ENCODE data around the gene NCKAP1.

The NCKAP1 gene, protein sequence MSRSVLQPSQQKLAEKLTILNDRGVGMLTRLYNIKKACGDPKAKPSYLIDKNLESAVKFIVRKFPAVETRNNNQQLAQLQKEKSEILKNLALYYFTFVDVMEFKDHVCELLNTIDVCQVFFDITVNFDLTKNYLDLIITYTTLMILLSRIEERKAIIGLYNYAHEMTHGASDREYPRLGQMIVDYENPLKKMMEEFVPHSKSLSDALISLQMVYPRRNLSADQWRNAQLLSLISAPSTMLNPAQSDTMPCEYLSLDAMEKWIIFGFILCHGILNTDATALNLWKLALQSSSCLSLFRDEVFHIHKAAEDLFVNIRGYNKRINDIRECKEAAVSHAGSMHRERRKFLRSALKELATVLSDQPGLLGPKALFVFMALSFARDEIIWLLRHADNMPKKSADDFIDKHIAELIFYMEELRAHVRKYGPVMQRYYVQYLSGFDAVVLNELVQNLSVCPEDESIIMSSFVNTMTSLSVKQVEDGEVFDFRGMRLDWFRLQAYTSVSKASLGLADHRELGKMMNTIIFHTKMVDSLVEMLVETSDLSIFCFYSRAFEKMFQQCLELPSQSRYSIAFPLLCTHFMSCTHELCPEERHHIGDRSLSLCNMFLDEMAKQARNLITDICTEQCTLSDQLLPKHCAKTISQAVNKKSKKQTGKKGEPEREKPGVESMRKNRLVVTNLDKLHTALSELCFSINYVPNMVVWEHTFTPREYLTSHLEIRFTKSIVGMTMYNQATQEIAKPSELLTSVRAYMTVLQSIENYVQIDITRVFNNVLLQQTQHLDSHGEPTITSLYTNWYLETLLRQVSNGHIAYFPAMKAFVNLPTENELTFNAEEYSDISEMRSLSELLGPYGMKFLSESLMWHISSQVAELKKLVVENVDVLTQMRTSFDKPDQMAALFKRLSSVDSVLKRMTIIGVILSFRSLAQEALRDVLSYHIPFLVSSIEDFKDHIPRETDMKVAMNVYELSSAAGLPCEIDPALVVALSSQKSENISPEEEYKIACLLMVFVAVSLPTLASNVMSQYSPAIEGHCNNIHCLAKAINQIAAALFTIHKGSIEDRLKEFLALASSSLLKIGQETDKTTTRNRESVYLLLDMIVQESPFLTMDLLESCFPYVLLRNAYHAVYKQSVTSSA

DNA sequence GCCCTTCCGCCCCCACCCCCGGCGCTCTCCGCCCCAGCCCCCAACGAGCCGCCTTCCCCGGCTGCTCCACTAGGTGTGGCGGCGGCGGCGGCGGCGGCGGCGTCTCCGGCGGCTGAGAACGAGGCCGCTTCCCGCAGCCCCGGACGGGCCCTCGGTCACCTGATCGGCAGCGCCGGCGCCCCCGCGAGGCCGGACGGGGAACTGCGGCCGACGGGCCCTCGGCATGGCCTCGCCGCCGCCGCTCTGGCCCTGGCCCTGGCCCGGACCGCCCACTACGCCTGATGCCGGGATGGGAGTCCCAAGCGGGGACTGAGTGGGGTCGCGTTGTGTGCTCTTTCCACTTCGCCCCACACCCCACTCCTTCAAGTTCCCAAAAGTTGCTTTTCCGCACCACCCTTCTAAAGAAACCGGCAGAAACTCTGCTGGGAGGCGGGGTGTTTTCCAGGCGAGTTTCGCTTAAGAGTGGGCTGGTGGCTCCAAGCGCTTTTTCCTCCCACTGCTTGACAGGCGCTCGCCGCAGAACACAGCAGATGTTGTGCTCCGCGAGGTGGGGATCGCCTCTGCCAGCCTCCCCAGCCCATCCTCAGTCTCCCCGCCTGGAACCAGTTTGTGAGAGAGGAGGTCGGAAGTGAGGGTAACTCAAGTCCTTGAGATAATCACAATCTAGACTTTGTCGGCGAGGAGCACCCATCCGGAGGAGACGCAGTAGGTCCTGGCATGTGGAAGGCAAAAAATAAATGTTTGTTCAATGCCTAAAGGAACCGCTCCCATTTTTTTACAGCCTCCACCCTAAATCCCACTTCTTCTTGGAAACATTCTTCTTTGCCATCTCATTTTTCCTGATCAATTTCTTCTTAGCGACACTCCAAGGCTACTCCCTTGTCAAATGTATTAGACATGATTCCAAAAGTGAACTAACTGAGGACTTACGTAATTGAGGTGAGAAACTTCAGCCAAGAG lies at the start of gene NCKAP1:
Gene NCKAP1 (minus strand): TSS at position 117 of the 960 bp plus-strand sequence. CDS start 358 bp downstream, outside the sequence.
- ChIA-PET CTCF (no interaction called here), POLR2A (interaction anchor here (1.6 kb wide), 1 partner anchor 38 kb away, joined by 5 read pairs; no protein-coding TSS in a partner anchor)
- DNase-seq (ENCODE audit: extremely low spot score) = peak; percentile 89
- TF ChIP-seq FOXK2 (IDR thresholded peaks at IDR 0.05) (no peak), L3MBTL2 (conservative IDR thresholded peaks at IDR 0.05) (peak; percentile 30; the same call in 1 of the 2 replicates)

GRCh38 chr2:183081911-183082310 lies 43.7 kb upstream of the NCKAP1 start:
- no peak for DNase-seq (ENCODE audit: extremely low spot score)
- POLR2A ChIA-PET = no interaction called here
- TF ChIP-seq LEF1 (IDR thresholded peaks at IDR 0.05; ENCODE audit: borderline replicate concordance) = no peak
- no peak for TF ChIP-seq HDGF (IDR thresholded peaks at IDR 0.05; ENCODE audit: borderline replicate concordance)
- no peak for TF ChIP-seq FOXA1 (IDR thresholded peaks at IDR 0.05)
- TF ChIP-seq ELF4 (IDR thresholded peaks at IDR 0.05) = no peak
- TF ChIP-seq CTBP1 (IDR thresholded peaks at IDR 0.05; ENCODE audit: borderline replicate concordance) = no peak
- TF ChIP-seq TARDBP (IDR thresholded peaks at IDR 0.05) = no peak
- no peak for TF ChIP-seq L3MBTL2 (conservative IDR thresholded peaks at IDR 0.05)
- no peak for TF ChIP-seq BHLHE40 (IDR thresholded peaks at IDR 0.05; ENCODE audit: borderline replicate concordance)
- TF ChIP-seq NFRKB (IDR thresholded peaks at IDR 0.05) = no peak
- CTCF ChIA-PET = no interaction called here

DNA sequence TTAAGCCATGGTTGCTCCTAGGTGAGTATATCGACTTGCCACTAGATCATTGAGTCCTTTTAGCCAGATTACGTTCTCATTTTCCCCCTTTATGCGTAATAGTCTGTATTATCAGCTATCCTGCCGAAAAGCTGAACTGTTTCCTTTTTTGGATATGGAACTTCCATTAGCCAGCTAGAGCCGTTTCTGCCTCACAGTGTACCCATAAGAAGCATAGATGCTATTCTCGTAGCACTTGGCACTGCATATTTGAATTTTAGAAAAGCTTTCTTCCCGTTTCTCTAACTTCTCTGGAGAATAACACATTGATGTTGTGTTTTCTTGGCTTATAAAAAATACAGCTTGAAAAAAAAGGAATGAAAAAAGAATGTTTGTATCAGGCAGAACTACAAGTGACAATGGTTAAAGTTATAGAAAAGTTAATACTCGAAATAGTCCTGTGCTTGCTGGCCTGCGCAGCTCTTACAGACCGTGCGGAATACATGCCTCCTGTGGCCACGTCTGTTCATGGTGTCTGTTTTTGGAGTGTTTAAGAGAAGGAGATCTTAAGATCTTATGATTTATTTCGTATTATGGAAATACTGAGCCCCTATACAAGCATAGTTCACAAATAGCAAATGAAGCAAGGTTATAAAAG lies 41.0 kb upstream of the NCKAP1 start:
- TF ChIP-seq ELF4 (IDR thresholded peaks at IDR 0.05) = no peak
- no peak for TF ChIP-seq BHLHE40 (IDR thresholded peaks at IDR 0.05; ENCODE audit: borderline replicate concordance)
- no peak for TF ChIP-seq CTBP1 (IDR thresholded peaks at IDR 0.05; ENCODE audit: borderline replicate concordance)
- no peak for TF ChIP-seq ZNF384 (IDR thresholded peaks at IDR 0.05)
- TF ChIP-seq FOXK2 (IDR thresholded peaks at IDR 0.05) = no peak
- TF ChIP-seq SP1 (IDR thresholded peaks at IDR 0.05) = no peak
- TF ChIP-seq SUZ12 (IDR thresholded peaks at IDR 0.05) = no peak
- no peak for TF ChIP-seq NFRKB (IDR thresholded peaks at IDR 0.05)
- TF ChIP-seq PKNOX1 (IDR thresholded peaks at IDR 0.05) = no peak
- no peak for TF ChIP-seq FOXM1 (IDR thresholded peaks at IDR 0.05; ENCODE audit: borderline replicate concordance)
- POLR2A ChIA-PET = interaction anchor here (0.7 to 3.5 kb wide), 25 partner anchors 9 to 141 kb away, joined by 3 to 29 read pairs (median 4); partner anchors contain the start of gene NUP35
- CTCF ChIA-PET = interaction anchor here (0.6 to 1.4 kb wide), 2 partner anchors 15 to 50 kb away, joined by 3 to 9 read pairs; no protein-coding TSS in a partner anchor
- DNase-seq (ENCODE audit: extremely low spot score) = no peak

DNA sequence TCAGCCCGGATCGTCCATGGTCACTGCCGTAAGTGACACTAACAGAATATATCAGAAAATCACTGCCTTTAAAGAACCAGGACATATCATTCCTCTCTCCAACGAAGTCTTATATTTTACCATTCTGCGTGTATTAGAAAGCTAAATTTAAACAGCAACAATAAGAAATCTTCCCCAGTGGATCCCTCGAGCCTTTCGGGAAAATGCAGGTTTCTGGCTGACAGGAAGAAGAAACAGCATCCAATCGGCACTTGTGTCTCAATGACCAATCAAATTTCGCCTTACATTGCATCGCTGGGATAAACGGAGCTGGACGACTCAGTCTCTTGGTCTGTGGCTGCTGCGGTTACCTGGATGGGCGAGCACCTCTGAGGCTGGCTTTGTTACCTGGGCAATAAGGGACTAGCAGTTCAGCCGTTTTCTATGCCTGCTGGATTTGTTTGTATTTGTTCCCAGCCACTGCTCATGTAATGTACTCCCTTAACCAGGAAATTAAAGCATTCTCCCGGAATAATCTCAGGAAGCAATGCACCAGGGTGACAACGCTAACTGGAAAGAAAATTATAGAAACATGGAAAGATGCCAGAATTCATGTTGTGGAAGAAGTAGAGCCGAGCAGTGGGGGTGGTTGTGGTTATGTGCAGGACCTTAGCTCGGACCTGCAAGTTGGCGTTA lies 40.3 kb upstream of the NCKAP1 start, which contains the start of gene DUSP19:
Gene DUSP19 (plus strand): TSS at position 284 of the 675 bp plus-strand sequence. CDS start 187 bp downstream, at position 471.
- POLR2A ChIA-PET = interaction anchor here (0.8 to 3.5 kb wide), 24 partner anchors 9 to 141 kb away, joined by 3 to 29 read pairs (median 4); partner anchors contain the start of gene NUP35
- TF ChIP-seq HDGF (IDR thresholded peaks at IDR 0.05; ENCODE audit: borderline replicate concordance) (no peak), FOXK2 (IDR thresholded peaks at IDR 0.05) (no peak), ARNT (IDR thresholded peaks at IDR 0.05) (no peak), PKNOX1 (IDR thresholded peaks at IDR 0.05) (0 out of 2 replicates have a peak, but pooled peaks have one; percentile 19), SP1 (IDR thresholded peaks at IDR 0.05) (no peak), NFRKB (IDR thresholded peaks at IDR 0.05) (no peak), TARDBP (IDR thresholded peaks at IDR 0.05) (no peak; the same call in 1 of the 2 replicates), FOXA1 (IDR thresholded peaks at IDR 0.05) (no peak), CTBP1 (IDR thresholded peaks at IDR 0.05; ENCODE audit: borderline replicate concordance) (no peak), ELF4 (IDR thresholded peaks at IDR 0.05) (peak; percentile 52), L3MBTL2 (conservative IDR thresholded peaks at IDR 0.05) (peak; percentile 92), BHLHE40 (IDR thresholded peaks at IDR 0.05; ENCODE audit: borderline replicate concordance) (no peak)
- CTCF ChIA-PET = interaction anchor here (0.6 to 1.4 kb wide), 2 partner anchors 15 to 49 kb away, joined by 3 to 9 read pairs; no protein-coding TSS in a partner anchor
- peak; percentile 92 for DNase-seq (ENCODE audit: extremely low spot score)
